Pancreas (tissue), 10 donors: ENCODE data around the gene SGO1. TPM values are rescaled to one million over a fixed set of nuclear protein-coding genes. Genes with fewer than 3 reads are reported as not detected.
A peak's percentile ranks its signal among the peaks of the same experiment; 100 is the strongest.

Source experiments
- ATAC-seq, 4 donors: fragments of 200-7000 bp; cut with Tn5 transposase; one replicate each; pipeline versions ENCODE4 v1.8.0 to v1.9.1; 2020; ENCODE audit warnings: mild to moderate bottlenecking in 4 of 4, moderate library complexity in 4 of 4
- DNase-seq, 6 donors: peaks; one replicate each; pipeline ENCODE4 v3.0.0-alpha.2; 2020
- FAIRE-seq: peaks from 2 replicates; lab custom pipeline; 2012; peaks lifted over from hg19 to GRCh38; lab: Jason Lieb, UNC
- H3K27ac ChIP-seq, 4 donors: fragments of 200-600 bp; sonication (generic); 1 replicate in 3 of 4; 2 replicates in 1 of 4; pipeline versions ENCODE4 v1.5.0 to v1.8.0; 2020
- H3K27me3 ChIP-seq, 4 donors: fragments of 200-600 bp; one replicate each; pipeline ENCODE4 v1.8.0; 2021
- H3K36me3 ChIP-seq, 3 donors: fragments of 200-600 bp; sonication (generic) in 1 of 3; one replicate each; pipeline versions ENCODE4 v1.5.0 to v1.8.0; 2020 to 2021
- H3K4me1 ChIP-seq, 3 donors: fragments of 200-600 bp; one replicate each; pipeline ENCODE4 v1.8.0; 2021
- H3K4me3 ChIP-seq, 4 donors: fragments of 200-600 bp; sonication (generic) in 2 of 4; one replicate each; pipeline versions ENCODE4 v1.5.0 to v1.8.0; 2020 to 2021
- H3K9me3 ChIP-seq, 4 donors: fragments of 200-600 bp; one replicate each; pipeline ENCODE4 v1.8.0; 2021
- CTCF ChIP-seq, 4 donors: fragments of 200-600 bp; sonication (generic) in 3 of 4; IDR thresholded peaks; one replicate each; pipeline versions ENCODE4 v1.5.0 to v1.8.0; 2021; ENCODE audit warnings: antibody characterized with exemption in 4 of 4
- WGBS, 2 donors: extraction: QIAGEN DNeasy Blood & Tissue Kit; methylation state at CpG; one replicate each; pipeline ENCODE4 v1.1.7; 2013; 5-methylcytosine and 5-hydroxymethylcytosine counted together
- intact Hi-C, 3 donors: fragments of 100-400 bp; cut with DNase I; formaldehyde crosslinking; loops; one replicate each; pipeline versions ENCODE4 v1.11.1 to v1.14.2; 2022
- polyA plus RNA-seq, 2 donors: library from polyadenylated mRNA; stranded (reverse); fragments of 200-250 nt; gene quantifications; one replicate each; pipeline ENCODE4 v1.2.3, GENCODE V29; 2013
- total RNA-seq, 6 donors: library from RNA; stranded (reverse); fragmentation: NEBNext Ultra II Directional in 4 of 6; extraction: Animal tissue kit (Norgen Biotek cat#: 25700) in 4 of 6; gene quantifications; one replicate each; pipeline versions ENCODE4 v1.2.1 to v1.2.4, GENCODE V29; 2021 to 2023
- donor health status: healthy with polysubstance abuse.
- donor health status: DM: no; HTN: no; CAD: no; lungs with moderate emphysema.
- donor health status: DM: no; HTN: no; CAD: no.
- donor health status: control.
- donor health status: control.
- donor health status: Bipolar disorder and iron deficiency.
- donor health status: DM: yes; HTN: yes; CAD: no.
- donor health status: DM: no; HTN: no; CAD: no.
- donor health status: DM: no; HTN: no; CAD: no.
- donor health status: DM: yes; HTN: yes; CAD: no.

SGO1 gene
- total and polyA plus RNA-seq, 8 donors = 0.09 to 0.69 (median 0.17) TPM; not detected in 2

GRCh38 chr3:20201143-20201542 lies 15.1 kb upstream of the SGO1 start:
- no peak for DNase-seq
- no peak for TF ChIP-seq CTCF (IDR thresholded peaks at IDR 0.05)
- Histone ChIP-seq H3K9me3 (no peaks in the 10 kb centered on the region), H3K27ac (no peak overlapping the region), H3K4me1 (no peaks in the 10 kb centered on the region), H3K27me3 (no peaks in the 10 kb centered on the region), H3K36me3 (no peaks in the 10 kb centered on the region), H3K4me3 (no peak overlapping the region)
- FAIRE-seq = no peak
- ATAC-seq = no peak
- intact Hi-C loops = no loop called here

GRCh38 chr3:20197775-20198174 lies 11.8 kb upstream of the SGO1 start:
- DNase-seq = no peak
- no peak for ATAC-seq
- 90 to 92% methylated on average over 3 of the region's 3 CpGs for WGBS, 2 donors
- Histone ChIP-seq H3K27me3 (no peaks in the 10 kb centered on the region), H3K36me3 (no peaks in the 10 kb centered on the region), H3K9me3 (no peaks in the 10 kb centered on the region), H3K4me3 (no peak overlapping the region), H3K4me1 (no peaks in the 10 kb centered on the region), H3K27ac (no peak overlapping the region)
- intact Hi-C loops = no loop called here
- TF ChIP-seq CTCF (IDR thresholded peaks at IDR 0.05) = no peak
- FAIRE-seq = no peak

GRCh38 chr3:20194793-20195460 lies 8.9 kb upstream of the SGO1 start:
- WGBS, 2 donors = 93 to 96% methylated on average over 7 of the region's 7 CpGs
- H3K4me1 ChIP-seq = no peaks in the 10 kb centered on the region
- TF ChIP-seq CTCF (IDR thresholded peaks at IDR 0.05) = no peak

GRCh38 chr3:20190991-20191390 lies 5.0 kb upstream of the SGO1 start:
- Histone ChIP-seq H3K27me3 (no peaks in the 10 kb centered on the region), H3K27ac (no peak overlapping the region), H3K4me3 (no peak overlapping the region), H3K4me1 (peaks cover 0 to 8% (median 5%) of the 10 kb centered on the region in 3 donors), H3K36me3 (no peaks in the 10 kb centered on the region), H3K9me3 (no peaks in the 10 kb centered on the region)
- ATAC-seq (no peak), DNase-seq (no peak), FAIRE-seq (no peak)
- intact Hi-C loops = no loop called here
- no peak for TF ChIP-seq CTCF (IDR thresholded peaks at IDR 0.05)
- WGBS, 2 donors = 64 to 65% methylated on average over 5 of the region's 5 CpGs

More at GRCh38 chr3:20194793-20195460, 8.9 kb upstream of the SGO1 start:
- H3K27ac ChIP-seq = no peak overlapping the region
- H3K4me3 ChIP-seq = no peak overlapping the region
- DNase-seq (no peak), ATAC-seq (no peak), FAIRE-seq (no peak)
- intact Hi-C loops = no loop called here
- H3K36me3 ChIP-seq = no peaks in the 10 kb centered on the region
- H3K9me3 ChIP-seq = no peaks in the 10 kb centered on the region
- no peaks in the 10 kb centered on the region for H3K27me3 ChIP-seq

GRCh38 chr3:20186600-20187004 lies 596 bp upstream of the SGO1 start:
- Histone ChIP-seq H3K4me3 (peak overlapping the region; percentile 38 to 78 (median 54)), H3K9me3 (no peaks in the 10 kb centered on the region), H3K36me3 (no peaks in the 10 kb centered on the region), H3K27me3 (no peaks in the 10 kb centered on the region), H3K27ac (peak overlapping the region; percentile 77 to 94 (median 90)), H3K4me1 (peaks cover 1 to 14% (median 5%) of the 10 kb centered on the region in 3 donors)
- 1 to 2% methylated on average over 9 of the region's 9 CpGs for WGBS, 2 donors
- DNase-seq (no peak), FAIRE-seq (no peak), ATAC-seq (peak; percentile 2 to 23 (median 12))
- no peak for TF ChIP-seq CTCF (IDR thresholded peaks at IDR 0.05)
- intact Hi-C loops = loop anchor here in 1 of 3 donors (10.0 kb wide), 1 partner anchor 152 kb away; no protein-coding TSS in a partner anchor
